HG03196 (cell line): ENCODE results near the gene DENND1B.
"Not testable (repeated sequence)": the region's sequence is repeated elsewhere in the genome, so short reads cannot be mapped to it uniquely, and the experiment has no call there.

Experiments used
- ATAC-seq: cut with Tn5 transposase; IDR thresholded peaks from one replicate; pipeline ENCODE4 v1.9.1; 2021; ENCODE audit not compliant: unreplicated experiment

Gene DENND1B

DNA sequence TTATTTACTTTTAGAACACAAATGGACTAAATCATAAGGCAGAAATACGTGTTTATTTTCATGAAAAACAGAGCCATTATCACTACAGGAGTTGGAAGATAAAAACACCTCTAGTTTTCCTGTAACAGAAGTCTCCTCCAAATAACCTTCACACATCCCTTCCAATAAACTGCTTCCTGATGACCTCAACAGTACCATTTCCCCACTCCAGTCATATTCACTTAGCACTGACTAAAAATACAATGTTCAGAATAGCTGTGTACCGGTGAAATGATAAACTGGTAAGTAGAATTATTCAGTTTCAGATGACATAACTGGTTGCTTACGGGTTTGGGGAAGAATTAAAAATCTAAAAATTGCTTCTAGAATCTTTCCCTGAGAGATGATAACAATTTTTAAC, 137.9 kb downstream of the DENND1B start:
- ATAC-seq = no peak

DNA sequence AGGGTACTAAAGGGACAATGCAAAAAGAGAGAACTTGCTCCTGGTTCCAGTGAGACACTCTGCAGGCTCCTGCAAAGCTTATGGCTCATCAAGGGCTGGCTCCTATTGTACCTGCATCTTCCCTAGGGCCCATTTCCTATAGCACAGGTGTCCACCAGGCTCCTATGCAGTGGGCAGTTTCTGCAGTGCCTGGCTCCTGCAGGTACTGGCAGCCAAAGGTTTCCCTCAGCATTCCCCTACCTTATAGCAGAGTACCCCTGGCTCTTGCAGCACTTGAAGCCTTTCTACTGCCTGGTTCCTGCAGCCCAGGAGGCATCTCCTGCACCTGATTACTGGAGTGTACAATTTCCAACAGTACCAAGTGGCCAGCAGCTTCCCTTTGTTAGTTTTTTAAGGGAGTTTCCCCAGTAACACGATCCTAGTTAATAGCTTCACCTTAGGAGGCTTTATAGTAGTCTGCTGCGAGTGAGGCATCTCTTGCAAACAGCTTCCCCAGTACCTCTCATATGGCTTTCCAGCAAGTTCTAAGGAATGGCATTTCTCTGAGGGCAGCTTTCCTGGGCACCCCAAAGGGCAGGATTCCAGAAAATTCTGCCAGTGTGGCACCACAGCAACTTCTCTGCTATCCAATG, 141.7 kb downstream of the DENND1B start:
- no peak for ATAC-seq

- ATAC-seq = no peak
Measured at GRCh38 chr1:197632651-197633050, 142.6 kb downstream of the DENND1B start.

DNA sequence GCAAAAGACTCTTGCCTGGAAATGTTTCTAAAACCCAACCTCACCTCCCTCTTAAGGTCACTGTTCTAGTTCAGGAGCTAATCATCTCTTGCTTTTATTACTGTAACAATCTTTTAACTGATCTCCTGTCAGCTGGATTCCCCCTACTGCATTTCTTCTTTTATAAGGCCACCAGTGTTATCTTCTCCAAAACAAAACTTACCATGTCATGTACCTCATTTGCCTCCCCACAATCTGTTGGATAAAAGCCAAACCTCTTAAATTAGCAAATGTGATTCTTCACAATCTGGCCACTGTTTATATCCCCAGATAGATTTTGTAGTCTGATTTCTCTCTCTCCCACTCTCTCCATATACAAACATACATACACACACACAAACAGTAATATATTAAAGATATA, 143.3 kb downstream of the DENND1B start:
- ATAC-seq = no peak

DNA sequence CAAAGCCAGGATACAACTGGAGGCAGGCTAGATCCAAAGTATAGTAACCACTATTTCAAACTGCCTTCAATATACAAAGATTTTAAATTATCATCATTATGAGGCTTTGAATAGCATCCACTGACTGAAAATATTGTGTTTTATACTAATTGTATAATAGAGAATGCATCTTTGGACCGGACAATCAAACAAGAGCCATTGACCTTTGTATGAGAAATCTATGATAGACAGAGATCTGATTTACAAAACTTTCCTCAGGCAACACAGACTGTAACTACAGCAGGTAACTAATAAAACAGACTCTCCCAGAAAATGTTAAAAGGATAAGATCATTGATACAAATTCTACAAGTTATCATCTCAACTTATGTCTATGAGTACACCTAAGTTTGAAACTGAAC, 152.9 kb downstream of the DENND1B start:
- no peak for ATAC-seq

GRCh38 chr1:197621761-197622160, 153.5 kb downstream of the DENND1B start:
- ATAC-seq = no peak

DNA sequence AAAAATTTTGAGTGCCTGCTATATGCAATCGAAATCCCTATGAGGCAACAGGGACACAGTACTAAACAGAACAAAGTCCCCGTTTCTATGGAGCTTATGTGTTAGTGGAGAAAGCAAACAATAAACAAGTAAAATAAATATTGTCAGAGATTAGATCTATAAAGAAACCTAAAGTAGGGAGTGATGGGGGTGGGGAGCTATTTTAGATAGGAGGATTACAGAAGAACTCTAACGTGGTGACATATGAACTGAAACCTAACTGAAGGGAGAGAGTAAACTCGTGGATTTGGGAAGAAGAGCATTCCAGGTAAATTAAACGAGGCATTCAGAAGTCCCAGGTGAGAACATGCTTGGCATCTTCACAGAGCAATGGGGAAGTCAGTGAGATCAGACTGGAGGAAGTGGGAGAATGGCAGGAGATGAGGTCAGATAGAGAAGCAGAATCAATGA, 154.5 kb downstream of the DENND1B start:
- no peak for ATAC-seq

DNA sequence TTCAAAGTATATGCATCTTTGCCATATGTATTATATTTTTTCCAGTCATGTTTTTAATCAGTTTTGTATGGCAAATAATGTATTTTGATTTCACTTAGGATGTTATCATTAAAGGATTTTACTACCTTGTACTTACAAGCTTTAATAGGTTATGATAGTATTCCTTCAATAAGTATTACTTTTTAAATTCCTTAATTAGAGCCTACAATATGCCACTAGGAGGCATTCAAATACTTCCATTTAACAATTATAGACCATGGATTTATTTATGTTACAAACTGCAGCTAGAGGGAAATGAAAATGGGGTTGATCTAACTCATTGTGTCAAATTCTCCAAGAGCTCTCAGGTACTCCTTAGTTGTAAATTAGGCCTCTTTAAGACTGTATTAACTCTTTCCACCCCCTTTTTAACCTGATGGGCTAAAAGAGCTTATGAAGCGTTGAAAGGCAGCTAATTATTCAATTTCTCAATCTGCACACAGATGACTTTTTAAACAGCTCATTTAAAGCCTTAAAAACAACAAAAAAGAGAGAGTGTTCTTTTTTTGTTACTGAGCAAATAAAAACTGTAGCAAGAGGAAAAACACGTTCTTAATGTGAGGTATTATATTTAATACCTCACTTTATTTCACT, 156.2 kb downstream of the DENND1B start:
- no peak for ATAC-seq

DNA sequence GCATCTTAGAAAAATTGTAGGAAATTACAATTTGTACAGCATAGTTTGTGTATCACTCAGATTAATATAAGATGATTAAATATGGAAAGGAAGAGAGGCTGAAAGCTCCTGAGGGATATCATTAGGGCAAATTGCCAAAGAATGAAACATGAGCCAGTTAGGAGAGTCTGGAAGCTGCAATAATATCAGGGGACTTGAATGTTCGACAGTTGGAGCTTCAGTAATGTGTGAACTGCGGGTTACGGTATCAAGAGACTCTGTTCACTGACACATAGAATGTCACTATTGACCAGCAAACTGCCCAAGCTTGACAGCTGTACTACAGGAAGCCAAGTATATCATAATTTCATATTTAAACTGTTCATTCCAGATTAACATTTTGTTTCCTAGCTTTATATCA, 157.2 kb downstream of the DENND1B start:
- no peak for ATAC-seq

DNA sequence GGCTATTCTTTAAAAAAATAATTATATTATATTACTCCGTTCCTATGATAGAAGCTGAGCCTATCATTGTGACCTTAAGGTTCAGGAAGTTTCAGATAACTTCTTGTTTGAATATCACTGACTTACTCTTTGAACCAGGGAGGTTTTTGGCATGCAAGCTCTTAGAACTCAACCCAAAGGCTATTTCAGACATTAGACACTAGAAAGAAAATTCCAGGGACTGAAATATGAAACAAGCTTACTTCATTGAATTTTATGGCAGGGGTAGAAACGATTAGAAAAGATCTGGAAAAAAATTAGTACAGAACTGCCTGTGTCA, 159.6 kb downstream of the DENND1B start:
- ATAC-seq = no peak

- ATAC-seq = no peak
Measured at GRCh38 chr1:197614916-197615692, 160.2 kb downstream of the DENND1B start.

- no peak for ATAC-seq
Measured at GRCh38 chr1:197606168-197606845, 169.0 kb downstream of the DENND1B start.

- ATAC-seq = no peak
Measured at GRCh38 chr1:197604302-197604701, 171.0 kb downstream of the DENND1B start.

DNA sequence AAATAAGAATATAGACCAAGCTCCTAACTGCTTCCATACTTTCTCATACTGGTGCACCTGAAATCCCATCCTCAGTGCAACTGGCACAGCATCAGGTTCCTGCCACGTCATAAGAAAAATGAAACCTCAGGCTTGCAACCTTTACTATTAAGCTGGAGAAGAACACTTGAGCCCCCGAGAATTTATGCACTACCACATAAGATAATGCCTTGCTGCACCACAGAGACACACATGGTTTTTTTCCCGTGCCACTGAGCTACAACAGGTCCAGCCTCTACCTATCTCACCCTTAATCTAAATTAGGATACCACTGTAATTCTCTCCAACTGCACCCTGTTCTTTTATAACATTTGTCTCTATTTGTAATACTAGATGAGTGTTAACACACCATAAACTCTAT, 174.5 kb downstream of the DENND1B start:
- ATAC-seq = no peak

DNA sequence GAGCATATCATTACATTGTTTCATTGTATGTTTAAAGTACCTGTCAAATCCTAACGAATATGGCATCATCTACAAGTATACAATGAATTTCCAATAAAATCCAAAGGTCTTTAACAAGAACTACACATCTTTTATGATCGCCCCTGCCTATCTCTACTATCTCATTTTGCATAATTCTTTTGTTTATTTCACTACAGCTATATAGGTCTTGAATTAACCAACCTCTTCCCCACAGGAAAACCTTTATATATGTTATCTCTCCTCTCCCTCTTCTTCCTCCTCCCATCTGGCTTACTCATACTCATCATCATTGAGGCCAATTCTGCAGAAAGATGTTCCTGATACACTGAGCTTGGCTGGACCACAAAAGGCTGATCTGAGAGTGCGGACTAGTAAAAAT, 175.5 kb downstream of the DENND1B start:
- ATAC-seq = no peak

DNA sequence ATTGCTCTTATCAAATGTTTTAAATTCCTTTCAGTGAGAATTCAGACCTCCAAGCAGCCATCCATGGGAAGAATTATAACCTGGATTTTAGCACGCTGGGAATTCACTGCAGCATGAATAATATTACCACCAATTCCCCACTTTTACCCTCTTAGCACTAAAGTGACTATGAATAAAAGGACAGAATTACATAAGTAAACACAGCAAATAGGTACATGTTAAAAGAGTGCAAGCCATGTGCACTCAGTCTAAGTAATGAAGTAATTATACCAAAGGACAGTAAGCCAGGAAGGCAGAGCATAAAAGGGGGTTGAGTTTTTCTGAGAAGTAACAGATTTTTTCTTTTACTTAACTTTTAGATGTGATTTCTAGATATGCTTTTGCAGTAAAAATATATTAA, 176.3 kb downstream of the DENND1B start:
- ATAC-seq = no peak

DNA sequence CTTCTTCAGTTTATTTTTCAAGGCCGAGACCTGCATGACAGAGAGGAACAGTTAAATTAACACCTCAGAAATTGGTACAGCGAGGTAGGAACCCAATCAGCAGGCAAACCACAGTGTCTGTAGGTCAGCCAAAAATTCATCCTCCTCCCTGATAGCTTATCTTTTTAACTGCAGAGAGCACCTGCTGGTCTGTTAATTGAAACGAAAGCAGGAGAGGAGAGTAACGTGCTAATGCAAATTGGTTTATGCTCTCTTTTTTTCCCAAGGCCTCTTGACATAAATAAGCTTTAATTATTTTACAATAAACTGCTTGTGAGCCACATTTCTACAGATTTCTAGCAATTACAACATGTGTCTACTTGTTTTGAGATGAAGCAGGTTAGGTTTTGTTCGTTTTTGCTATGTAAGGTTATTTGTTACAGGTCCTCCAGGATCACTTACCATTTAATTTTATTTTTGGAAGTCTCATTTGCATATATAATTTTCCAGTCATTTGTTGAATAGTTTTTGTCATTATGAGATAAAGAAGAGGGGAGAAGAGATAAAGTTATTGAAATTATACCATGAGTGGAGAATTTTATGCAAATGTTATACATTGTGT, 179.9 kb downstream of the DENND1B start:
- no peak for ATAC-seq

GRCh38 chr1:197590687-197591086, 184.6 kb downstream of the DENND1B start:
- ATAC-seq = no peak

DNA sequence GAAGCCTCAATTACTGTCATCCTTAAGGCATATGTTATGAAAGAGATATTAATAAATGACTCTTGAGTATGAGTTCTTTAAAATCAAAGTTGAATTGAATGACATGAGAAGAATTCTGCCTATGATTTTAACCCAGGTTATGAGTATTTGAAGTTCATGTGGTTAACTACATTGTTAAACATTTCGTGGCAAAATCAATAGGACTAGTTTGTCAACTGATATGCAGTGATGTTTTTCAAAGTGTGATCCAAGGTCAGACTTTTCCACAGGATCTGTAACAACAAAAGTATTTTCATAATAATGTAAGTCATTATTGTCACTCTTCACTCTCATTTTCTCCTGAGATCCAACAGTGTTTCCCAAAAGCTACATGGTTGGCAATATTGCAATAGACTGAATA, 189.5 kb downstream of the DENND1B start:
- no peak for ATAC-seq

DNA sequence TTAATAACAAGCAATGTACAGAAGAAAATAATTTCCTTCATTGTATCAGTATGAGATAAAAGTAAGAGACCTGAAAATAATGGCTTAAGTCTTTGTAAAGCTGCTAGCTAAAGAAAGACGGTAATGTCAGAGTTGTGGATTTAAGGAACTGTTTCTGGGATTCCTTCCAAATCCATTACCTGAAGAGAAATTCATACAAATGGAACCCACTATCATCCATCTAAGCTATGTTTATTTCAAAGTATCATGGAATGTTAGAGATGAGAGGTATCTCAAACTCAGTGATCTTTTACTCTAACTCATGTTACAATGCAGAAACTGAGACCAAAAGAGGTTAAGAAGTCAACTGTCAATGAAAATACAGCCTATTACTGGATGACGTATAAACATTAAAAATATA, 197.7 kb downstream of the DENND1B start:
- no peak for ATAC-seq

DNA sequence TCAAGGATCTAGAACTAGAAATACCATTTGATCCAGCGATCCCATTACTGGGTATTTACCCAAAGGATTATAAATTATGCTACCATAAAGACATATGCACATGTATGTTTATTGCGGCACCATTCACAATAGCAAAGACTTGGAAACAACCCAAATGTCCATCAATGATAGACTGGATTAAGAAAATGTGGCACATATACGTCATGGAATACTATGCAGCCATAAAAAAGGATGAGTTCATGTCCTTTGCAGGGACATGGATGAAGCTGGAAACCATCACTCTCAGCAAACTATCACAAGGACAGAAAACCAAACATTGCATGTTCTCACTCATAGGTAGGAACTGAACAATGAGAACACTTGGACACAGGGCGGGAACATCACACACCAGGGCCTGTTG, 199.7 kb downstream of the DENND1B start:
- not testable (repeated sequence) for ATAC-seq
